ENCODE data around the gene ZBED2. TPM values are rescaled to one million over a fixed set of nuclear protein-coding genes. Genes with fewer than 3 reads are reported as not detected.
A peak's percentile ranks its signal among the peaks of the same experiment; 100 is the strongest.

ZBED2 gene
- total RNA-seq, 1 experiment from 2014 or later = 54.7 TPM

DNA sequence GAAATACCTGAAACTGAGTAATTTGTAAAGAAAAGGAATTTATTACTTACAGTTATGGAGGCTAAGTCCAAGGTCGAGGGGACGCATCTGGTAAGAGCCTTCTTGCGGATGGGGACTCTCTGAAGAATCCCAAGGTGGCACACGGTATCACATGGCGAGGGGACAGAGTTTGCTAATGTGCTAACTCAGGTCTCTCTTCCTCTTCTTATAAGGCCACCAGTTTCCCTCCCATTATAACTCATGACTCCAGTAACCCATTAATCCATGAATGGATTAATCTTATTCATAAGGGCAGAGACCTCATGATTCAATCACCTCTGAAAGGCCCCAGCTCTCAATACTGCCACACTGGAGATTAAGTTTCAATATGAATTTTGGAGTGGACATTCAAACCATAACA is 15.7 kb downstream of the ZBED2 start:
- no TSS peak for BruUV-seq (replicated peaks)
- H3F3A ChIP-seq (ENCODE audit: insufficient read depth, low read depth) = peaks cover 5% of the 10 kb centered on the region; the same call in 1 of the 2 replicates
- H3K27me3 ChIP-seq (ENCODE audit: insufficient read depth, low read depth) = no peaks in the 10 kb centered on the region
- no peak overlapping the region for H3K27ac ChIP-seq
- intact Hi-C loops (cut with micrococcal nuclease; ENCODE audit: unreplicated experiment) = loop anchor here (5.0 to 10.0 kb wide), 2 partner anchors 433 to 465 kb away; no protein-coding TSS in a partner anchor
- TF ChIP-seq CTCF (conservative IDR thresholded peaks at IDR 0.05) (no peak), EZH2 (IDR thresholded peaks at IDR 0.05; ENCODE audit: low read depth) (no peak)
- H3K4me1 ChIP-seq (replicated peaks; ENCODE audit: insufficient read depth) = peaks cover 17% of the 10 kb centered on the region
- ChIA-PET CTCF (interaction anchor here (0.6 to 2.6 kb wide), 4 partner anchors 37 to 142 kb away, joined by 3 to 23 read pairs (median 12); no protein-coding TSS in a partner anchor), POLR2A (ENCODE audit: unreplicated experiment) (no interaction called here)
- no peak overlapping the region for H3K4me3 ChIP-seq
- no peak for DNase-seq
- no peaks in the 10 kb centered on the region for H3K36me3 ChIP-seq (ENCODE audit: low read depth)
- H2AFZ ChIP-seq = no peak overlapping the region
- no peaks in the 10 kb centered on the region for H4K20me1 ChIP-seq (ENCODE audit: insufficient read depth)
- H3K79me2 ChIP-seq (ENCODE audit: low read depth) = no peaks in the 10 kb centered on the region
- H3K9me3 ChIP-seq (ENCODE audit: insufficient read depth, low read depth) = peaks cover 3% of the 10 kb centered on the region; the same call in 1 of the 2 replicates
- no peak overlapping the region for H3K4me2 ChIP-seq
- no peaks in the 10 kb centered on the region for H3K9me2 ChIP-seq (ENCODE audit: insufficient read depth)

GRCh38 chr3:111578867-111579266 is 16.3 kb downstream of the ZBED2 start:
- Histone ChIP-seq H3K9me3 (ENCODE audit: insufficient read depth, low read depth) (peaks cover 3% of the 10 kb centered on the region; the same call in 1 of the 2 replicates), H2AFZ (no peak overlapping the region), H3K27me3 (ENCODE audit: insufficient read depth, low read depth) (no peaks in the 10 kb centered on the region), H3K4me3 (no peak overlapping the region), H3K4me1 (replicated peaks; ENCODE audit: insufficient read depth) (peaks cover 12% of the 10 kb centered on the region), H3K27ac (no peak overlapping the region), H4K20me1 (ENCODE audit: insufficient read depth) (no peaks in the 10 kb centered on the region), H3K36me3 (ENCODE audit: low read depth) (no peaks in the 10 kb centered on the region), H3K4me2 (no peak overlapping the region), H3K79me2 (ENCODE audit: low read depth) (no peaks in the 10 kb centered on the region), H3K9me2 (ENCODE audit: insufficient read depth) (no peaks in the 10 kb centered on the region), H3F3A (ENCODE audit: insufficient read depth, low read depth) (peaks cover 5% of the 10 kb centered on the region; the same call in 1 of the 2 replicates)
- no peak for DNase-seq
- intact Hi-C loops (cut with micrococcal nuclease; ENCODE audit: unreplicated experiment) = loop anchor here (1.0 to 10.0 kb wide), 6 partner anchors 37 to 466 kb away; no protein-coding TSS in a partner anchor
- no TSS peak for BruUV-seq (replicated peaks)
- no peak for TF ChIP-seq EZH2 (IDR thresholded peaks at IDR 0.05; ENCODE audit: low read depth)
- TF ChIP-seq CTCF (conservative IDR thresholded peaks at IDR 0.05) = no peak
- POLR2A ChIA-PET (ENCODE audit: unreplicated experiment) = interaction anchor here (0.7 to 1.5 kb wide), 2 partner anchors 12 to 14 kb away, joined by 4 read pairs; no protein-coding TSS in a partner anchor
- CTCF ChIA-PET = interaction anchor here (0.6 to 3.0 kb wide), 13 partner anchors 12 to 1889 kb away, joined by 3 to 23 read pairs (median 5); partner anchors contain the start of gene ZBED2

DNA sequence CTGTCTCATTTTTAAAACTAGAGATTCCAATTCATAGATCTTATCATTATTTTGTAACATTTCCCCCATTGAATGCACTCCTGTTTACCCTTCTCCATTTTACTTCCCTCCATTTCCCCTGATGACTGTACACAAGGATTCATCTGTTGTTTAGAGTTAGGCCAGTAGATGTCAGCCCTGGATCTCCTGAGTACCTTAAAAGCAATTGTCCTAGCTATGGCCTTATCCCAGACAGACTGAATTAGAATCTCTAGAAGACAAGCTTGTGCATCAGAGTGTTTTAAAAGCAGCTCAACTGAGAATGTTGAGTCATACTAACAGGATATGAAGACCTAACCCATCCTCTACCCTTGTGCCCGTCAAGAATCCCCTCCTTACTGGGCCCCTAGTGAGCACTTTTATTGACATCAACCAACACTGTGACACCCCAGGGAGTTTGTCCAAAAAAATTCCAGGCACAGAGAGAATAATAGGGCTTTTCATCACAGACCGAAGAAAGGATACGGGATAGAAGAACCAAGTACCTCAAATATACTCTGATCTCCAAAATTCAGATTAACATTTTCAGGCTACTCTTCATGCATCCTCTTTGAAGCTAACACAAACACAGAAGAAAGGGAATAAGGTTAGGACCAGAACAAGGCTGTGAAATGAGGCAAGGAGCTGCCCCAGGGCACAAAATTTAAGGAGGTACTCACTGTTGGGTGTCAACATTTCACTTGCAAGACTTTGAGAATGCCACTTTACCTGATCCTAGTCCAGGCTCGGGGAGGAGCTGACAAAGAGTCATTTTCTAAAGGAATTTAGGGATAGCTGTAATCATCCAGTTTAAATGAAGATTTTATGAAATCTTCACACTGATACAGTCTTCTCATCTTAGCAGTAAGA is 17.1 kb downstream of the ZBED2 start:
- H3K27me3 ChIP-seq (ENCODE audit: insufficient read depth, low read depth) = no peaks in the 10 kb centered on the region
- POLR2A ChIA-PET (ENCODE audit: unreplicated experiment) = interaction anchor here (0.6 to 1.5 kb wide), 7 partner anchors 12 to 389 kb away, joined by 3 to 8 read pairs (median 4); partner anchors contain the start of gene ZBED2
- TF ChIP-seq EZH2 (IDR thresholded peaks at IDR 0.05; ENCODE audit: low read depth) (no peak), CTCF (conservative IDR thresholded peaks at IDR 0.05) (peak; percentile 80)
- peaks cover 2% of the 10 kb centered on the region; the same call in 1 of the 2 replicates for H3K9me3 ChIP-seq (ENCODE audit: insufficient read depth, low read depth)
- no peak overlapping the region for H3K27ac ChIP-seq
- no peaks in the 10 kb centered on the region for H4K20me1 ChIP-seq (ENCODE audit: insufficient read depth)
- no peak overlapping the region for H3K4me3 ChIP-seq
- intact Hi-C loops (cut with micrococcal nuclease; ENCODE audit: unreplicated experiment) = loop anchor here (1.0 to 10.0 kb wide), 7 partner anchors 38 to 467 kb away; no protein-coding TSS in a partner anchor
- no peaks in the 10 kb centered on the region for H3K9me2 ChIP-seq (ENCODE audit: insufficient read depth)
- no peaks in the 10 kb centered on the region for H3K36me3 ChIP-seq (ENCODE audit: low read depth)
- CTCF ChIA-PET = interaction anchor here (0.5 to 3.0 kb wide), 17 partner anchors 12 to 1888 kb away, joined by 3 to 23 read pairs (median 5); partner anchors contain the start of gene ZBED2
- H3K79me2 ChIP-seq (ENCODE audit: low read depth) = no peaks in the 10 kb centered on the region
- BruUV-seq (replicated peaks) = no TSS peak
- H3K4me2 ChIP-seq = no peak overlapping the region
- H3K4me1 ChIP-seq (replicated peaks; ENCODE audit: insufficient read depth) = peaks cover 12% of the 10 kb centered on the region
- H3F3A ChIP-seq (ENCODE audit: insufficient read depth, low read depth) = peaks cover 5% of the 10 kb centered on the region; the same call in 1 of the 2 replicates
- peak; percentile 40 to 79 for DNase-seq
- H2AFZ ChIP-seq = no peak overlapping the region

Measured in PC-9 (cell line).